HepG2 (cell line): Measurements from ENCODE around the gene IRF2. TPM values are rescaled to one million over a fixed set of nuclear protein-coding genes. Genes with fewer than 3 reads are reported as not detected.
A peak's percentile ranks its signal among the peaks of the same experiment; 100 is the strongest.

Experiments used
- DPF2 ChIP-seq: sonication (generic); formaldehyde crosslinking; IDR thresholded peaks from 2 replicates; pipeline ENCODE4 v1.4.0; 2020; ENCODE audit warnings: mild to moderate bottlenecking, low read depth, missing genetic modification reagents, borderline replicate concordance
- HNRNPK ChIP-seq: fragments of 200-400 bp; formaldehyde crosslinking; IDR thresholded peaks from 2 replicates; pipeline ENCODE4 v1.6.1; 2018; ENCODE audit warnings: low read length, low read depth, moderate library complexity, mild to moderate bottlenecking; ENCODE audit not compliant: poor library complexity, severe bottlenecking
- HNRNPLL ChIP-seq: fragments of 200-400 bp; formaldehyde crosslinking; IDR thresholded peaks from 2 replicates; pipeline ENCODE4 v1.6.1; 2017; ENCODE audit warnings: mild to moderate bottlenecking, low read depth, low read length; ENCODE audit not compliant: poor library complexity, severe bottlenecking
- KLF6 ChIP-seq: IDR thresholded peaks from 2 replicates; pipeline ENCODE4 v1.8.0; 2016; ENCODE audit warnings: missing biosample characterization, missing genetic modification reagents
- MAF1 ChIP-seq: sonication (generic); formaldehyde crosslinking; IDR thresholded peaks from 2 replicates; pipeline ENCODE4 v1.5.0; 2020; ENCODE audit warnings: missing genetic modification reagents, borderline replicate concordance
- NAIF1 ChIP-seq: sonication (generic); formaldehyde crosslinking; IDR thresholded peaks from 2 replicates; pipeline ENCODE4 v1.5.0; 2020; ENCODE audit warnings: mild to moderate bottlenecking, missing genetic modification reagents, borderline replicate concordance
- NKX3-1 ChIP-seq: sonication (generic); formaldehyde crosslinking; IDR thresholded peaks from 2 replicates; pipeline ENCODE4 v1.5.0; 2020; ENCODE audit warnings: missing genetic modification reagents
- NR2F6 ChIP-seq, 2 experiments: IDR thresholded peaks; 2 replicates each; pipeline ENCODE4 v1.6.1; 2016; ENCODE audit warnings: antibody characterized with exemption in 1 of 2, mild to moderate bottlenecking in 1 of 2
- POLR2AphosphoS5 ChIP-seq: IDR thresholded peaks from 2 replicates; pipeline ENCODE4 v1.6.1; 2012; ENCODE audit warnings: low read depth, low read length
- PRPF4 ChIP-seq: fragments of 200-400 bp; formaldehyde crosslinking; IDR thresholded peaks from 2 replicates; pipeline ENCODE4 v1.6.1; 2016; ENCODE audit warnings: low read length, low read depth; ENCODE audit not compliant: poor library complexity, severe bottlenecking
- SKI ChIP-seq: fragments of 450-650 bp; IDR thresholded peaks from one replicate; pipeline ENCODE4 v1.6.1; 2018; ENCODE audit warnings: mild to moderate bottlenecking; ENCODE audit not compliant: partially characterized antibody
- SMAD1 ChIP-seq: sonication (generic); formaldehyde crosslinking; IDR thresholded peaks from 2 replicates; pipeline ENCODE4 v1.4.0; 2020; ENCODE audit warnings: missing genetic modification reagents, low read depth, mild to moderate bottlenecking, borderline replicate concordance
- STAG1 ChIP-seq: sonication (generic); formaldehyde crosslinking; IDR thresholded peaks from 2 replicates; pipeline ENCODE4 v1.4.0; 2020; ENCODE audit warnings: missing genetic modification reagents
- ZBTB38 ChIP-seq: sonication (generic); formaldehyde crosslinking; IDR thresholded peaks from 2 replicates; pipeline ENCODE4 v1.5.1; 2020; ENCODE audit warnings: mild to moderate bottlenecking, missing genetic modification reagents
- ZNF33B ChIP-seq: sonication (generic); formaldehyde crosslinking; IDR thresholded peaks from 2 replicates; pipeline ENCODE4 v1.5.1; 2020; ENCODE audit warnings: mild to moderate bottlenecking, missing genetic modification reagents
- ZNF543 ChIP-seq: sonication (generic); formaldehyde crosslinking; IDR thresholded peaks from 2 replicates; pipeline ENCODE4 v1.4.0; 2020; ENCODE audit warnings: mild to moderate bottlenecking, missing genetic modification reagents
- ZNF564 ChIP-seq: sonication (generic); formaldehyde crosslinking; IDR thresholded peaks from 2 replicates; pipeline ENCODE4 v1.8.1; 2023; ENCODE audit warnings: mild to moderate bottlenecking, missing genetic modification reagents
- ZNF670 ChIP-seq: sonication (generic); formaldehyde crosslinking; IDR thresholded peaks from 2 replicates; pipeline ENCODE4 v1.8.0; 2022; ENCODE audit warnings: mild to moderate bottlenecking, missing genetic modification reagents, borderline replicate concordance
- ZNF7 ChIP-seq: IDR thresholded peaks from 2 replicates; pipeline ENCODE4 v1.6.1; 2016; ENCODE audit warnings: missing biosample characterization, missing genetic modification reagents
- polyA plus RNA-seq, 8 experiments: library from polyadenylated mRNA; depleted of rRNA in 3 of 8; stranded (reverse) in 7 of 8; unstranded in 1 of 8; fragments of >200 nt; fragmentation: Illumina TruSeq in 4 of 8; extraction: Trizol in 4 of 8; gene quantifications; 2 replicates each; pipeline versions ENCODE4 v1.2.1 to v1.2.3, GENCODE V29; 2011 to 2016; ENCODE audit warnings: low read depth in 4 of 8, missing spikeins in 1 of 8, mixed read lengths in 1 of 8; ENCODE audit not compliant: insufficient read depth in 1 of 8
- total RNA-seq, 5 experiments: library from RNA; depleted of rRNA; stranded (reverse); fragments of >200 nt; fragmentation: Illumina TruSeq; extraction: Trizol; gene quantifications; 2 replicates each; pipeline ENCODE4 v1.2.3, GENCODE V29; 2016; ENCODE audit warnings: low read depth in 1 of 5
- TF ChIP-seq, protein P1 (sequence below): sonication (generic); formaldehyde crosslinking; IDR thresholded peaks from 2 replicates; pipeline ENCODE4 v1.8.1; 2023; ENCODE audit warnings: missing genetic modification reagents, mild to moderate bottlenecking, borderline replicate concordance
- TF ChIP-seq, protein P2 (sequence below): sonication (generic); formaldehyde crosslinking; IDR thresholded peaks from 2 replicates; pipeline ENCODE4 v1.4.0; 2020; ENCODE audit warnings: missing genetic modification reagents
- TF ChIP-seq, protein P3 (sequence below): IDR thresholded peaks from 2 replicates; pipeline ENCODE4 v1.6.1; 2012; ENCODE audit warnings: inconsistent platforms
- TF ChIP-seq, protein P4 (sequence below): sonication (generic); formaldehyde crosslinking; conservative IDR thresholded peaks from 2 replicates; pipeline ENCODE4 v1.8.0; 2022; ENCODE audit warnings: mild to moderate bottlenecking, moderate library complexity, missing genetic modification reagents

IRF2 gene
- total and polyA plus RNA-seq, 2 of the 13 experiments (the other 11 are each of a cell fraction or from before 2014, with no cell fraction given), result 15.5 to 28.8 TPM

DNA sequence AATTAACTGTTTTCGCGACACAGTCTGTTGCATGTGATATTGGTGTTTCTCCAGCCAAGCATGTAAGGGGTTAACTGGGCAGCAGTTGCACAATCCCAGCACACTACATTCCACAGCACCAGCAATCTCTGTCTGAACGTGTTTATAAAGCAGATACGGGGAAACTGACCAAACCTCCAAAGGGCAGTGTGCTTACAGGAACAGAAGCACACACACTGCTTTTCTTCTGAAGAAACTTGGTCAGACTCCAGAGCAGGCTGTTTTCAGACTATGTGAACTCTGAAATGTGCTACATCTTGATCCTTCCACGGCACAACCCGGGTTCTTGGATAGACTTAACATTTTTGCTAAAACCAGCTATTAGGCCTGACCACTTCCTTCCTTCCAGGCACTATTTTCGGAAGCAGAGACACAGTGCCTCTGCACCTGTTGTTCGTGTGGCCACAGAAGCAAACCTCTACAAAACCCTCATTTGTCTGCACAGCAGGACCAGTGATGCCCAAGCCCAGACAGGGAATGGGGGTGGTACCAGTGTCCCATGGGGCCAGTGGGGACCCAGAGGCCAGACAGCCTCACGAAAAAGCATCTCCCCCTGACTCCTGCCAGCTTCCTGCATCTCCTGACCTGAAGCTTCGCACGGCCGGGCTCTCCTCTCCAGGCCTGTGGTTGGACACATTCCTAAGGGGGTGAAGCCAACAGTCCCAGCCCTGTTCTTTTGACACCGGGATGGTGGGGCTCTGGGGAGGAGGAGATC is 90.1 kb downstream of the IRF2 start (continued):
- TF ChIP-seq, protein P1, sequence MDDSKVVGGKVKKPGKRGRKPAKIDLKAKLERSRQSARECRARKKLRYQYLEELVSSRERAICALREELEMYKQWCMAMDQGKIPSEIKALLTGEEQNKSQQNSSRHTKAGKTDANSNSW, result no peak
- TF ChIP-seq, protein P2, sequence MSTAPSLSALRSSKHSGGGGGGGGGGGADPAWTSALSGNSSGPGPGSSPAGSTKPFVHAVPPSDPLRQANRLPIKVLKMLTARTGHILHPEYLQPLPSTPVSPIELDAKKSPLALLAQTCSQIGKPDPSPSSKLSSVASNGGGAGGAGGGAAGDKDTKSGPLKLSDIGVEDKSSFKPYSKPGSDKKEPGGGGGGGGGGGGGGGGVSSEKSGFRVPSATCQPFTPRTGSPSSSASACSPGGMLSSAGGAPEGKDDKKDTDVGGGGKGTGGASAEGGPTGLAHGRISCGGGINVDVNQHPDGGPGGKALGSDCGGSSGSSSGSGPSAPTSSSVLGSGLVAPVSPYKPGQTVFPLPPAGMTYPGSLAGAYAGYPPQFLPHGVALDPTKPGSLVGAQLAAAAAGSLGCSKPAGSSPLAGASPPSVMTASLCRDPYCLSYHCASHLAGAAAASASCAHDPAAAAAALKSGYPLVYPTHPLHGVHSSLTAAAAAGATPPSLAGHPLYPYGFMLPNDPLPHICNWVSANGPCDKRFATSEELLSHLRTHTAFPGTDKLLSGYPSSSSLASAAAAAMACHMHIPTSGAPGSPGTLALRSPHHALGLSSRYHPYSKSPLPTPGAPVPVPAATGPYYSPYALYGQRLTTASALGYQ (CRISPR knock-in tag), result no peak
- TF ChIP-seq DPF2 (peak; percentile 62; the same call in 1 of the 2 replicates), NR2F6 (IDR thresholded peaks at IDR 0.05) (peak; percentile 67), NR2F6 (CRISPR knock-in tag; IDR thresholded peaks at IDR 0.05) (peak; percentile 69), SMAD1 (CRISPR knock-in tag) (peak; percentile 77; the same call in 1 of the 2 replicates), ZNF7 (CRISPR knock-in tag) (no peak), MAF1 (CRISPR knock-in tag) (0 out of 2 replicates have a peak, but pooled peaks have one; percentile 42), SKI (peak; percentile 67), ZBTB38 (CRISPR knock-in tag) (peak; percentile 35; the same call in 1 of the 2 replicates), ZNF564 (CRISPR knock-in tag) (0 out of 2 replicates have a peak, but pooled peaks have one; percentile 6), KLF6 (CRISPR knock-in tag) (peak; percentile 55; the same call in 1 of the 2 replicates), NAIF1 (CRISPR knock-in tag) (no peak), HNRNPLL (no peak), PRPF4 (no peak), HNRNPK (no peak), ZNF543 (CRISPR knock-in tag) (peak; percentile 26; the same call in 1 of the 2 replicates), POLR2AphosphoS5 (peak; percentile 60; the same call in 1 of the 2 replicates), NKX3-1 (no peak), ZNF33B (peak; percentile 36; the same call in 1 of the 2 replicates), ZNF670 (CRISPR knock-in tag) (peak; percentile 52; the same call in 1 of the 2 replicates), STAG1 (CRISPR knock-in tag) (peak; percentile 45)
- TF ChIP-seq, protein P3, sequence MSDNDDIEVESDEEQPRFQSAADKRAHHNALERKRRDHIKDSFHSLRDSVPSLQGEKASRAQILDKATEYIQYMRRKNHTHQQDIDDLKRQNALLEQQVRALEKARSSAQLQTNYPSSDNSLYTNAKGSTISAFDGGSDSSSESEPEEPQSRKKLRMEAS, result peak; percentile 38; the same call in 1 of the 2 replicates
- TF ChIP-seq, protein P4, sequence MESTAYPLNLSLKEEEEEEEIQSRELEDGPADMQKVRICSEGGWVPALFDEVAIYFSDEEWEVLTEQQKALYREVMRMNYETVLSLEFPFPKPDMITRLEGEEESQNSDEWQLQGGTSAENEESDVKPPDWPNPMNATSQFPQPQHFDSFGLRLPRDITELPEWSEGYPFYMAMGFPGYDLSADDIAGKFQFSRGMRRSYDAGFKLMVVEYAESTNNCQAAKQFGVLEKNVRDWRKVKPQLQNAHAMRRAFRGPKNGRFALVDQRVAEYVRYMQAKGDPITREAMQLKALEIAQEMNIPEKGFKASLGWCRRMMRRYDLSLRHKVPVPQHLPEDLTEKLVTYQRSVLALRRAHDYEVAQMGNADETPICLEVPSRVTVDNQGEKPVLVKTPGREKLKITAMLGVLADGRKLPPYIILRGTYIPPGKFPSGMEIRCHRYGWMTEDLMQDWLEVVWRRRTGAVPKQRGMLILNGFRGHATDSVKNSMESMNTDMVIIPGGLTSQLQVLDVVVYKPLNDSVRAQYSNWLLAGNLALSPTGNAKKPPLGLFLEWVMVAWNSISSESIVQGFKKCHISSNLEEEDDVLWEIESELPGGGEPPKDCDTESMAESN (CRISPR knock-in tag), result 0 out of 2 replicates have a peak, but pooled peaks have one; percentile 57
